NCI-H524 (cell line): ENCODE results near the gene NUDC.
"Not testable (repeated sequence)": the region's sequence is repeated elsewhere in the genome, so short reads cannot be mapped to it uniquely, and the experiment has no call there.

Experiments used
- DNase-seq, 2 experiments: peaks; one replicate each; lab custom pipeline; 2025; lab: John Stamatoyannopoulos, UW

The NUDC gene

DNA sequence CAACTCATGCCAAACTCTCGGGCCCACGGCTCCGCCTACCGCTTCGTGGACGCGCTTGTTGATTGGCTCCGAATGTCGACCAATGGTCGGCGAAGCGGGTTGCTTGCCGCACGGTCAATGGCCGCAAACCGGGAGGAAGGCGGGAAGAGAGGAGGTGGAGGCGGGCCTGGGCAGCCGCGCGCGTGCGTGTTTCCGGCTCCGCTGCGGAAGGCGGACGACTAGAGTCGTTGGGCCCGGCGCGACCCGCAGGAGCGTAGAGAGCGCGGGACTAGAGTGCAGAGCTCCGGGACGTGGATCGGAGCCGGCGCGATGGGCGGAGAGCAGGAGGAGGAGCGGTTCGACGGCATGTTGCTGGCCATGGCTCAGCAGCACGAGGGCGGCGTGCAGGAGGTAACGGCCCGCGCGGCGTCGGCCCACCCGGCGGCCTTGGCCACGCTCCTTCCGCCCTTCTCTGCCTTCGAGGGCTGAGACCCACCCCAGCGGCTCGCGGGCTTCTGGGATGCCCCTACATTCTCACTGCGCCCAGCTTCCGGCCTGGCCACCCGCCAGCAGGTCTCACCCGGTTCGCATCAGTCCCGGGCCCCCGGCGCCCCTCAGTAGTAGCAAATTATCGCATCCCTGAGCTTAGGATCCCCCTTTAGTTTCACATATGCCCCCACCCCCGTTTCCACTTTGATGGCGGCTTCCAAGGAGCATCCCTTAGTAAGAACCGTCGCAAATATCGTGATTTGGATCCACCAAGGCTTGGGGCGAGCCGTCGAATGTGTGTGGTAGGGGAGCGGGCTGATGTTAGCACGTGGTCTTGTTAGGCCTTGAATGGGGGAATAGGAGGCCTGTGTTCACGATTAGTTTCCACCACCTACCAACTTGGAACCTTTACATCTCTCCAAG is at the start of gene NUDC:
TSS of gene NUDC (plus strand) at position 204 of the 891 bp plus-strand sequence. CDS start at position 310, 106 bp downstream.
- DNase-seq = peak; percentile 87 to 96

DNA sequence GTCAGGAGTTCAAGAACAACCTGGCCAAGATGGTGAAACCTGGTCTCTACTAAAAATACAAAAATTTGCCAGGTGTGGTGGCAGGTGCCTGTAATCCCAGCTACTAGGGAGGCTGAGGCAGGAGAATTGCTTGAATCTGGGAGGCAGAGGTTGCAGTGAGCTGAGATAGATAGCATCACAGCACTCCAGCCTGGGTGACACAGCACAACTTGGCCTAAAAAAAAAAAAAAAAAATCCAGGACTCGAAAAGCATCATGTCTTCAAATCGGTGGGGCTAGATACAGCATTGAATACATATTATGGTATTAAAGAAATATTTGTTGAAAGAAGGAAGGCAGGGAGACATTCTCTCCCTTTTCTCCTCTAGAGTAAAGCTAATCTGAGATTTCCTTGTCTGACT is 48.4 kb upstream of the NUDC start:
- not testable (repeated sequence) for DNase-seq

DNA sequence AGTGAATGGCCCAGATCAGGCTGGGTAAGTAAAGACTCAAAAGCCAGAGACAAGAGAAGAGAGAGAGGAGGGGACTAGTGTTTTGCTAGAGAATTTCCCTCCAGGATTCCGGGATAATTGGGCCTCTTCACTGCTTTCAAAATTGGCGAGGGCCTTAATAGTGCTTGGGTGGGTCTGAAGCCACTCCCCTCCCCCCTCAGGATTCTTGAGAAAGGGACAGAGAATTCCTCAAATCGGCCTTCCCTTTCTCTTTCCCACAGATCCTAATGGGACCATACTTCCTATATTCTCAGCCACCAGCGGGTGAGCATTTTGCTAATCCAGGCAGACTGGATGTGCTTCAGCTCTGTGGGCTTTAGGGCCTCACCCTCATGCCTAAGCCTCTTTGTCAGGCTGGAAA is 46.6 kb upstream of the NUDC start:
- no peak for DNase-seq

DNA sequence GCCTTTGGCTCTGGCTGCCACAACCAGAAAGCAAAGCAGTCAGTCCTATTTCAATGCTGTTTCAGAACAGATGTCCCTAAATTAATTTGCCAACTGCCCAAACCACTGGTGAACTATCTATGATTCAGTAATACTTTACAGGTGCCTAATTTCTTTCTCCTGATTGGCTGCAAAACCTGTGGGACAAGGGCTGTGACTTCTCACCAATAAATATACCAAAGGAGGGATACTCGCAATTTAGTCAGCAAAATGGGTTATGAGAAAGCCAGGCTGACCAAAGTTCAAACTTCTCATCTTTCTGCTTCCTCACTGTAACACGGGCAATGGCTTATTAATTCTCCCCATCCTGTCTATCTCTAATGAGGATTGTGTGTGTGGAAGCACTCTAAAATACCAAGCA is 44.2 kb upstream of the NUDC start:
- no peak for DNase-seq

DNA sequence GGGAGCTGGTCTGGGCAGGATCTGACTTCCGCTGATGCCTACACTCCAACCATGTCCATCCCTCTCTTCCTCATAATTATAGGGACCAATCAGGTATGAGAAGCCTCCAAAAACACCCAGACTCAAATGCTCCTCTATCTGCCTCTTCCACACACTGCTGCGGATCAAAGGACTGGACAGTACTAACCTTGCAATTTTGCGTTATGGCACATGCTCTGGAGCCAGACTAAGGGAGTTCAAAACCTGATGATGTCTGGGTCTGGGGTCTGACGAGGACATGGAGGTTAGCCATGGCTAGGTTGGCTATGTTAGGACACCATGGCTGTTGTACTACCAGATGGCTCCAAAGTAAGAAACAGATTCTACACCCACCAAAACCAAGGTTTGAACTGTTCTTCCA is 41.8 kb upstream of the NUDC start:
- no peak for DNase-seq

DNA sequence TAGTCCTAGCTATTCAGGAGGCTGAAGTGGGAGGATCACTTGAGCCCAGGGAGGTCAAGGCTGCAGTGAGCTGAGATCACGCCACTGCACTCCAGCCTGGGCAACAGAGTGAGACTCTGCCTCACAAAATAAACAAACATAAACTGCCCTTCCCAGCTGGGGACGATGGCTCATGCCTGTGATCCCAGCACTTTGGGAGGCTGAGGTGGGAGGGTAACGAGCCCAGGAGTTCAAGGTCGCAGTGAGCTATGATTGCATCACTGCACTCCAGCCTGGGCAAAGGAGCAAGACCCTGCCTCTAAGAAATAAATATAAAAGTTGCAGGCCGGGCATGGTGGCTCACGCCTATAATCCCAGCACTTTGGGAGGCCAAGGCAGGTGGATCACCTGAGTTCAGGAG is 39.9 kb upstream of the NUDC start:
- DNase-seq = not testable (repeated sequence)

DNA sequence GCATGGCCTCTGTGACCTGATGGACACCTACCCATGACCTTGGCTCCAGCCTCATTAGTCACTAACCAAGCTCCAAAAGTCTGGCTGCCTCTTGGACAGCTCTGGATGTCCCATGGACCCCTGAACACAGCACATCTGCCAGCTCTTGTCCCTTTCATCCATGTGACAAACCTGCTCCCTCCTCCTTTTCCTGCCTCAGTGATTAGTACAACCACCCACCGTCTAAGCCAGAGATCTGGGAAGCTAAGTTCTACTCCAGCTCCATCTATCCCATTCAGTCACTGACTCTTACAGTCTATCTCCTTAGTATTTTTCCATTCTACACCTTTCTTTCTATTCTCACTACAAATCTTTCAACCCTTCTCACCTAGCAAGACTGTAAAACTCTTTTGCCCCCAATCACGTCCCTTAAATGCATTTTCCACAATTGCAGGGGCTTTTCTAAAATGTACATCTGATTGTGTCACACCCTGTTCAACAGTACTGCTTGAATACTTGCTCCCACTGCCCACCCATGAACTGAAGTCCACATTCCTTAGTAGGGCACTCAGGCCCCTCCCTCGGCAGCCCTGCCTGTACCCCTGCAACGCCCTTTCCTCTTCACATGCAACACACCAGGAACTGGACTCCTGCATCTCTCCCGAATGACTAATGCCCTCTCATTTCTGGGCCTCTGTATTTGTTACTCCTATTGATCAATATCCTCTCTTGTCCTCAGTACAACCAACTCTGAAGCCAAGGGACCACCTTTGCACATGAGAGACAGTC is 38.7 kb upstream of the NUDC start:
- DNase-seq = no peak

DNA sequence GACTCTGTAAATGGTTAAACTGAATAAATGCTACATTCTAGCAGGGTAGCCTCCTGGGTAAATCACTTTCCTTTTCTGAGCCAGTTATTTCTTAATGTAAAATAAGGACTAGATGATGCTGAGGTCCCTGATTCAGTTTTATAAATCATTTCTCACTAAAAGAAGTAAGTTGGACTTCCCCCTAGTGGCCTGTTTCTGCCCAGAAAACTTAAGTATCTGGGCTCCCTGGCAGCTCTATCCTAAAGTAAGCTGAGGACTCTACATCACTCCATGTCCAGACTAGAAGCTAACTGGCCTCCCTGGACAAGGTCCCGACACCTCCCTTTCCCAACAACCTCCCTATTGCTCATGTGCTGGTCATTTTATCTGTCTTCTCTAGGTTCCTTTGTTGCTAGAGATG is 34.4 kb upstream of the NUDC start:
- DNase-seq = peak in 1 of 2 experiments; percentile 30

DNA sequence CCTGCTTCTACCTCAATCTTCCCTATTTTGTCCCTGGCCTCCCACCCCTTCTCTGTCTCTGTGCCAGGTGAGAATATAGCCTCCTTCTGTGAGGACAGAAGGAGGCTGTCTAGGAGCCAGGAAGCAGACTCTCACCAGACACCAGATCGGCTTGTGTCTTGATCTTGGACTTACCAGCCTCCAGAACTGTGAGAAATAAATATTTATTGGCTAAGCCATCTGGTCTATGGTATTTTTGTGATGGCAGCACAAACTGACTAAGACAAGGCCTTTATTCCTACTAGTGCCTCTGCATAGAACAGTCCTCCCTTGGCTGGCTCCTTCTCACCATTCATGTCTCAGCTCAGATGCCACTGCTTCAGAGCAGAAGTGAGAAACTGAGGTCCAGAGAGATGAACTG is 33.3 kb upstream of the NUDC start:
- DNase-seq = no peak

DNA sequence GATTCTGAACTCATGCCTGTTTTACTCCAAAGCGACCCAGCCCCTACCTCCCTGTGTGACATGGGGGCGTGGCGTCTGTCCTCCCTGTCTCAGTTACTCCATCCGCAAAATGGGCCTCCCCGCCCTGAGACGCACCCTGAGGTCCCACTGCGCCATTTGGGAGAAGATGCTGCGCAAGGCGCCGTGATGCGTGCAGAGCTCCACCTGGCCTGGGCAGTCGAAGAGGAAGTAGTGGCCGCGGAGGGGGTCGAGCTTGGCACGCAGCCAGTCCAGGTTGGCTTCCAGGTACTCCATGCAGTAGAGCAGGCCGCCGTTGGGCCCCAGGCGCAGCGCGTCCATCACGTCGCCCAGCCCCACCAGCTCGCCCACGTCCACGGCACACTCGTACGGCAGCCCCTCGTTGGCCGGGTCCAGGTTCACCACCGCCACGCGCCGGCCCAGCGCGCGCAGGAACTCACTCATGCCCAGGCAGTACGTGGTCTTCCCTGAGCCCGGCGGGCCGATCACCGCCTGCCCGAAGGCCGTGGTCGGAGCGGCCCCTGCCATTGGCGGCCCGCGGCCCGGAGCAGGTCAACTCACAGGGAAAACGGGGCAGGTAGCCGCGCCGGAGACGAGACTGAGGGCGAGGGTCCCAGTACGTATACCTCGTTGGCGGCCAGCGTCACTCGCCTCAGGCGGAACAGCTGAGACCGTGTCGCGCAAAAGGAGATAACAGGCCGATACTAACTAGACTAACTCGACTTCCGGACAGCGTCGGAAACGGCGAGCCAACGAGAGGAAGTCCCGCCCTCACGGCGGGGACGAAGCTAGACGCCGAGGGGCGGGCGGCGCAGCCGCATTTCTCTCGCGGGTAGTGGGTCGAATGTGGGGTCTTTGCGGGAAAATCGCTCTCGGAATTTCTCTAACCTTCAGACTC is 31.7 kb upstream of the NUDC start, which contains the start of gene GPN2:
TSS of gene GPN2 (minus strand) at position 733 of the 916 bp plus-strand sequence. CDS start at position 546, 187 bp downstream.
- peak; percentile 47 to 71 for DNase-seq

DNA sequence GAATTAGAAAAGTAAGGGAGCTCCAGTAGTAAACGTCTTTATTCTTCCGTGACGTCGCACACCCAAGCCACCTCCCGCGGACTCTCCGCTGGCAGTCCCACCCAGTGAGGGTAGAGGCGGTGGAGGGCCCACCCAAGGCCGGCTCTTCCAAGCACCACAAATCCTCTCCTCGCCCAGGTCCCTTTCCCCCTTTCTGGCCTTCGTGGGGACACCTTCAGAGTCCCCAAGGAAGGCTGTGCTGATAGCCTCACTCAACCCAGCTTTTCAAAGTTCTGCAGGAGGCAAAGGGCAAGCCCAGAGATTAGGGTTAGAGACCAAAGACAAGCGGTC is 31.1 kb upstream of the NUDC start:
- DNase-seq = no peak

DNA sequence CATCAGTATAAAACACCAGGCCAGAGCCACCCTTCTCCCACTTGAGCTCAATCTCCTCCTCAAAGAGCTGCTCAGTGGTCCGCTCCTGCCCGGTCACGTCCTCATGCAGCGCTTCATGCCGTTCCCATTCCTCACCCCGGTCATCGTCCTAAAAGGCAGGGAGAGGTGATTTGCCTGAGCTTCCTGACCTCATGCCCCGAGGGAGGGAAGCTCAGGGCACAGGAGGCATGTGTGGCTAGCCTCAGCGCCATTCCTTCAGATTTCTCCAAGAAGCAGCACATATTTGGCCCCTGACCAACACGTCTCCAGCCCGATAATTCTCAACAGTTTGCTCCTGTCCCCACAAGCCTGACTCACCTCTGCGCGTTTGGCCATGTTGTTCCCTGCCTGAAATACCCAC is 27.3 kb upstream of the NUDC start:
- no peak for DNase-seq

DNA sequence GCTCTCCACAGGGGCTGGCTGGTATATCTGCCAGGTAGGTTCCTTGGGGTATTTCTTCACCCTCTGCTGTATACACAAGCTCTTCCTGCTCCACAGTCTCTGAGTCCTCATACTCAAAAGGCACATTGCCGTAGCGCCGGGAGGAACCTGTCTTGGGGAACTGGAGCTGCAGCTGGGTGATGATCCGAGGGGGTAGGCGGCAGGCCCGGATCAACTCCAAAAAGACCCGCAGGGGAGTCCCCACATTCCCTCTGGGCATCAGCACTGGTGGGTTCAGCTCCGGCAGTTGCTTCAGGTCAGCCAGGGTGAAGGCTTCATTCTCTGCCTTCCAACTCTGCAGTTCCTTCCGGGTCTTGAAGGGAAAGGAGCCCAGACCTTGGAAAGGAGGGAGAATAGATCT is 24.2 kb upstream of the NUDC start:
- DNase-seq = no peak

DNA sequence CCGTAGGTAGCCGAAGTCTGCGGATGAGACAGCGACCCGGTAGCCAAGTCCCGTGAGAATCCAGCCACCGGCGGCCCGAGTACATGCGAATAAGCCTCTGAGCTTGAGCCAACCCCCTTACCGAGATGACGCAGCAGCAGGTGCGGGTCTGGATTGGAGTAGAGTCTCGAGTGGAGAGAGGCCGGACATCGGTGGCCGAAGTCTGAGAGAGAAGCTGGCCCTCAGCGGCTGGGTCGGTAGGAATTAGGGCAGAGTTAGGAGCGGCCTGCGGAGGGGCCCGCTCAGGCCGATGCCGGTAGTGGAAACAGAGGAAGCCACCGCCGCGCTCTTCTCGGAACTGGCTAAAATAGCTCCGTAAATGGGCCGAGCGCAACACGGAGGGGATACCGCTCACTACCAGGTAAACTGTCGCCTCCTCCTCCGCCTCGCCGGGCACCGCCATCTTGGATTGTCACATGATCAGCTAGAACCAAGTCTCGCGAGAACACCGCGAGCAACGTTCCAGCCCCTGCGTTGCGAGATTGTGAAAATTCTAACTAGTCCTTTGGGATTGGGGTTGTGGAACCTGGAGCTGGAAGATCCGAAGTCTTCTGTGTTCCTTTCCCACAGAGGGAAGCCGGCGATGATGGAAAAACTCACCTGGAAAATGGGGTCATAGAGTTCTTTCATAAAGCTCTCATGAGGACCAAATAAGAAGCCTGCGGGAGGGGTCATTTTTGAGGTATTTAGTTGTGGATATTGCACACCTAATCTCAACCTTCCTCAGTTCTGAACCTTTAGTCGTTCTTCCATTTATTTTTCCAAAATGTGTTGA is 21.3 kb upstream of the NUDC start, which contains the start of gene GPATCH3:
TSS of gene GPATCH3 (minus strand) at position 467 of the 814 bp plus-strand sequence. CDS start at position 442, 25 bp downstream.
- DNase-seq = peak; percentile 87 to 94

DNA sequence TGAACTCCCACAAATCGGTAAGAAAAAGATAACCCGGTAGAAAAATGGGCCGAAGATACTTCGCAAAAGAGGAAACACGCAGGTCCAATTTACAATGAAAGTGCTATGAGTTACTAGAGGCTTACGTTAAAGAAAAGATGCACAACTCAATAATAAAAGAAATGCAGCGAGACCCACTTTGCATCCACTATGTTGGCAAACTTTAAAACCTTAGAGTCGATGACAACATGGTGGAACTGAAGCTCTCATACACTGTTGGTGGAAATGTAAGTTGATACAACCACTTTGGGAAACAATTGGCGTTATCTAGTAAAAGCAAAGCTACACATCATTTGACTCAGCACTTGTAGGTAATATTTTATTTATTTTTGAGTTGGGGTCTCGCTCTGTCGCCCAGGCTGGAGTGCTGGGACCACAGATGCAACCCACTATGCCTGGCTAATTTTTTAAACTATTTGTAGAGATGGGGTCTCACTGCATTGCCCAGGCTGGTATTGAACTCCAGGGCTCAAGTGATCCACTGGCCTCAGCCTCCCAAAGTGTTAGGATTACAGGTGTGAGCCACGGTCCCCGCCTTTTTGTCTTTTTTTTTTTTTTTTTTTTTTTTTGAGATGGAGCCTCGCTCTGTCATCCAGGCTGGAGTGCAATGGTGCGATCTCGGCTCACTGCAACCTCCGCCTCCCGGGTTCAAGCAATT is 20.6 kb upstream of the NUDC start:
- DNase-seq = no peak

DNA sequence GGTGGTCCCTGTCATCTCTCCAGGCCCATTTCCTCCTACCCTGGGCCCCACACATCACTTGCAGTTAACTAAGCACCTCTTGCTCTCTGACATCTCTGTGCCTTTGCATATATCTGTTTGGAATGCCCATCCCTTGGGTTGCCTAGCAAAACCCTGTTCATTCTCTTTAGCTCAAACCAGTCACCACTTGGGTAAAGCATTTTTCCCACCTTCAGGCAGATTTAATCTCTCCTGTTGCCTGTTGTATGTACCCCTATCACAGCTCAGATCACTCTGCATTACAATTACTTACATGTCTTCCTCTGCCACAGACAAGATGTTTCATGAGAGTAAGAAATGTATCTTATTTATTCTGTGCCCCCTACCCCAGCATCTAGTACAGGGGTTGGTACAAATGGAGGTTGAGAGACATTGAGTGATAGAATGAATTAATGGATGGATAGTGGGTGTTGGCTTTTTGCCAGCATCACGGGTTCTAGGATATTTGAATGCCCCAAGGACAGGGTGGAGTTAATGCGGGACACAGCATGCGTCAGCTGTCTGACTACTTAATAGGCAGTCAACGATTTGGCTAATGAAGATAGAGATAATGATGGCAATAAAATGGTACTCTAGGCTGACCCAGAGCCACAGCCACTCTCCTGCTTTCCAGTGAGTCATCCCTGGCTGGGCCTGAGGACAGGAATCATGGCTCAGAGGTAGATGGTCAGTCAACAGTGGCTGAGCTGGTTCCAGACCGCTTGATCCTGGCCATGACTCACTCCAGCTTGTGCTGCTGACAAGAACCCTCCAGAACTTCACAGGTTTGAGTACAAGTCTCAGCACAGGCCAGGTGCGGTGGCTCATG is 14.2 kb upstream of the NUDC start:
- no peak for DNase-seq

DNA sequence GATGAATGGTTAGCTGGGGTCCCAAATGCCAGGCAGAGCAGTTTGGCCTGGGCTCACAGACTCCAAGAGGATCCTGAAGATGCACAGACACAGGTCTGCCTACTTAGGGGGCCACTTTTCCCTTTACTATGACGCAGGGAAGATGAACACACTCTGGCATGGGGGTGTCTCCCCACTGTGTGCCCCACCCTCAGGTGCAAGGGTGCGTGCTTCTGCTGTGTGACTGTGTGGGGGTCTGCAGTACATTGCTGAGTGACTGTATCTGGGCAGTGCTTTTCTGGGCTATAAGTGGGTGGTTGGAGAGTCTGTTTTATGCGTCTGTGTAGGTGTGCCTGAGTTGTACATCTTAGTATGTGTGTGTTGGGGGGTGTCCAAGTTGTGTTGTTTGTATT is 11.6 kb upstream of the NUDC start:
- no peak for DNase-seq

DNA sequence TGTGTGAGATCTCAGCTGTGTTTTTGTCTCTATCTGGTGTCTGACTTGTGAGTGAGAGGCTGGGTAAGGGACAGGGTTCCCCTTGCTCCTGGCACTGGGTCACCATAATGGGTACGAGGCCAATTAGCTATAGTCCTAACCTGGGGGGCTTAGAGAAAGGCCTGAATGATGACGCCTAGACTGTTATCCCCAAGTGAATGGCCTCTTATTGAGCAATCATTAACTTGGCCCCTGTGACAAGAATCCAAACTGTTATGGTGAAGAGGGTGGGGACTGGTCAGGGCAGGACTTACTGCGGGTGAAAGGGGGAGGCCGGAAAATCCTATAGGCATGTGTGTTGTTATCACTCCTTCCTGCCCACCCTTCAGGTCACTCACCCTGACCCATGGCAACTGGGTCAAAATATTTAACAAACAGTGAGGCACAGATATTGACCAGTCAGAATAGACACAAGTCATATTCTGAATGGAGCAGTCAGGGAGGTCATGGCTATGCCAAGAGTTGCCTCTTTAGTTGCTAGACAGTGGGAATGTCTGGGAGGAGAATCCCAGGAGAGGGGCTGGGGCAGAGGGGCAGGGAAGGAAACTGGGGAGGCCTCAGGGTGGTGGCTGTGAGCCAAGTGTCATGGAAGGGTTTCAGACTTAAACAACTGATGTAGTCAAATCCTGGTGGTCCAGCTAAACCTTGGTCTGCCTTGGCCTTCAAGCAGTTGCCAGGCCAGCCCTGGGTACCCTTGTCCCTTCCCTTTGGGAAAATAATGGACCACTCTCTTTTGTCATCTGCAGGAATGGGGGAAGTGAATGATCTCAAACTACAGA is 11.0 kb upstream of the NUDC start:
- no peak for DNase-seq
